ENCODE results near the gene REEP3. TPM values are rescaled to one million over a fixed set of nuclear protein-coding genes. Genes with fewer than 3 reads are reported as not detected.
A peak's percentile ranks its signal among the peaks of the same experiment; 100 is the strongest.
"Not testable (repeated sequence)": the region's sequence is repeated elsewhere in the genome, so short reads cannot be mapped to it uniquely, and the experiment has no call there.

Gene REEP3
- polyA plus RNA-seq, 4 donors: 9.8 to 46.3 (median 21.4) TPM

DNA sequence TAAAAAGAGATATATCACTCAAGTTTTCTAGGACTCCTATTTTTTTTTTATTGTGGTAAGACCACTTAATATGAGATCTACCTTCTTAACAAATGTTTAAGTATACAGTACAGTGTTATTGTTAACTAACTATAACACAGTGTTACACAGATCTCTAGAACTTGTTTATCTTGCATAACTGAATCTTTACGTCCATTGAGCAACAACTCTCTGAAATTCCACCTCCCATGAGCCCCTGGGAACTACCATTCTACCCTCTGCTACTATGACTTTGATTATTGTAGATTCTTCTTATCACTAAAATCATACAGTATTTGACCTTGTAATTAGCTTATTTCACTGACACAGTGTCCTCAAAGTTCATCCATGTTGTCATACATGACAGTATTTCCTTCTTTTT lies 22.5 kb upstream of the REEP3 start:
- Histone ChIP-seq H3K4me1 (ENCODE audit: control insufficient read depth in 3 of 3, insufficient read depth in 2 of 3, low read depth in 1 of 3, low read length in 2 of 3) (no peaks in the 10 kb centered on the region), H3K9me3 (ENCODE audit: control insufficient read depth in 2 of 2, insufficient read depth in 1 of 2, low read depth in 1 of 2, low read length in 1 of 2) (no peaks in the 10 kb centered on the region), H3K27me3 (ENCODE audit: control insufficient read depth in 3 of 3, insufficient read depth in 3 of 3, low read length in 3 of 3) (no peaks in the 10 kb centered on the region), H3K4me3 (ENCODE audit: low read depth in 1 of 3, low read length in 3 of 3) (no peak overlapping the region), H3K27ac (ENCODE audit: low read depth in 1 of 3, low read length in 2 of 3) (no peak overlapping the region), H3K36me3 (ENCODE audit: control insufficient read depth in 3 of 3, insufficient read depth in 2 of 3, low read depth in 1 of 3, low read length in 3 of 3) (peaks cover 0 to 7% (median 1%) of the 10 kb centered on the region in 3 donors)
- DNase-seq (no peak), FAIRE-seq (no peak)
- WGBS, 3 donors: 75 to 82% (median 81%) methylated on average over 1 of the region's 1 CpG

DNA sequence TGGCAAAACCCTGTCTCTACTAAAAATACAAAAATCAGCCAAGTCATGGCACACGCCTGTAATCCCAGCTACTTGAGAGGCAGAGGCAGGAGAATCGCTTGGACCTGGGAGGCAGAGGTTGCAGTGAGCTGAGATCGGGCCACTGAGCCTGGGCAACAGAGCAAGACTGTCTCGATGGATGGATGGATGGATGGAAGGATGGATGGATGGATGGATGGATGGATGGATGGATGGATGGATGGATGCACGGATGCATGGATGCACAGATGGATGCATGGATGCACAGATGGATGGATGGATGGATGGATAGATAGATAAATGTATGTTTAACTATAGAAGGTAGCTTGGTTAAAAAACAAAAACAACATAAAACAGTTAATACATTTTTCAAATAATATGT lies 20.6 kb upstream of the REEP3 start:
- not testable (repeated sequence) for H3K27ac ChIP-seq (ENCODE audit: low read depth in 1 of 3, low read length in 2 of 3); H3K4me3 ChIP-seq (ENCODE audit: low read depth in 1 of 3, low read length in 3 of 3); H3K27me3 ChIP-seq (ENCODE audit: control insufficient read depth in 3 of 3, insufficient read depth in 3 of 3, low read length in 3 of 3); H3K4me1 ChIP-seq (ENCODE audit: control insufficient read depth in 3 of 3, insufficient read depth in 2 of 3, low read depth in 1 of 3, low read length in 2 of 3); DNase-seq; FAIRE-seq; H3K9me3 ChIP-seq (ENCODE audit: control insufficient read depth in 2 of 2, insufficient read depth in 1 of 2, low read depth in 1 of 2, low read length in 1 of 2); H3K36me3 ChIP-seq (ENCODE audit: control insufficient read depth in 3 of 3, insufficient read depth in 2 of 3, low read depth in 1 of 3, low read length in 3 of 3)
- WGBS, 3 donors: 94 to 96% (median 96%) methylated on average over 5 of the region's 5 CpGs

DNA sequence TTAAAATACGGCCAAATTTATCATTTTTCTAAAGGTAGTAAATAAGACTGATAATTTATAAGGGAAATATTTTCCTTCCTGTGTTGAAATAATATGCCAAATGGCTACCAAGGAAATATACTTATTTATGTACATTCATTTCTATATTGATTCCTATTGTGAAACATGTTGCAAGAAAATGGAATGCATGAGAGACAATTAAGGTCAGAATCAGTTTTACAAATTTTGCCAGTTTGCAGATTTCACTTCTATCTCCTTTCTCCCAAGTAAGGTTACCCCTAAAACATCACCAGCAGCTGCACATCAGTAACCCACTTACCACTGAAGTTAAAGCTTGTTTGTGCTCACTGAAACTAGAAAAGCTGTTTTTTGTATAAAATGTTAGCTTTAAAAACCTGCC lies 19.2 kb upstream of the REEP3 start:
- Histone ChIP-seq H3K36me3 (ENCODE audit: control insufficient read depth in 3 of 3, insufficient read depth in 2 of 3, low read depth in 1 of 3, low read length in 3 of 3) (peaks cover 0 to 7% (median 0%) of the 10 kb centered on the region in 3 donors), H3K4me1 (ENCODE audit: control insufficient read depth in 3 of 3, insufficient read depth in 2 of 3, low read depth in 1 of 3, low read length in 2 of 3) (peaks cover 0 to 8% (median 0%) of the 10 kb centered on the region in 3 donors), H3K4me3 (ENCODE audit: low read depth in 1 of 3, low read length in 3 of 3) (no peak overlapping the region), H3K27me3 (ENCODE audit: control insufficient read depth in 3 of 3, insufficient read depth in 3 of 3, low read length in 3 of 3) (no peaks in the 10 kb centered on the region), H3K9me3 (ENCODE audit: control insufficient read depth in 2 of 2, insufficient read depth in 1 of 2, low read depth in 1 of 2, low read length in 1 of 2) (no peaks in the 10 kb centered on the region), H3K27ac (ENCODE audit: low read depth in 1 of 3, low read length in 2 of 3) (no peak overlapping the region)
- DNase-seq (no peak), FAIRE-seq (no peak)
- 87 to 89% (median 88%) methylated on average over 1 of the region's 1 CpG for WGBS, 3 donors

DNA sequence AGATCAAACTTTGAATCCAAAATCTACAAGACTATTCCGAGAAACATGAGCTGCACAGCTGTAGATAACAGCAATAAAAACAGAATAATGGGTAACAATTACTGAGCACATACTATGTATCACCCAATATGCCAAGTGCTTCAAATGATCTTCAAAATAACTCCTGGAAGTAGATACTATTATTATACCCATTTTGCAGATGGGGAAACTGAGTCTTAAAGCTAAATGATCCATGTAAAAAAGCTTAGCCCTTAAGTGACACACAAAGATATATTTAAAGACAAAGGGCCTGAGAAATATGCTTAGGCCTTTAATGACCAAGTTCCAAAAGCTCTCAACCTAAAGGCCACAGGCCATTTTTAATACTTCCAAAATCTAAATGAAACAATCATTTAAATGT lies 18.4 kb upstream of the REEP3 start:
- H3K9me3 ChIP-seq (ENCODE audit: control insufficient read depth in 2 of 2, insufficient read depth in 1 of 2, low read depth in 1 of 2, low read length in 1 of 2): no peaks in the 10 kb centered on the region
- no peak for DNase-seq
- no peaks in the 10 kb centered on the region for H3K27me3 ChIP-seq (ENCODE audit: control insufficient read depth in 3 of 3, insufficient read depth in 3 of 3, low read length in 3 of 3)
- H3K4me1 ChIP-seq (ENCODE audit: control insufficient read depth in 3 of 3, insufficient read depth in 2 of 3, low read depth in 1 of 3, low read length in 2 of 3): peaks cover 0 to 8% (median 0%) of the 10 kb centered on the region in 3 donors
- H3K27ac ChIP-seq (ENCODE audit: low read depth in 1 of 3, low read length in 2 of 3): no peak overlapping the region
- peaks cover 0 to 7% (median 0%) of the 10 kb centered on the region in 3 donors for H3K36me3 ChIP-seq (ENCODE audit: control insufficient read depth in 3 of 3, insufficient read depth in 2 of 3, low read depth in 1 of 3, low read length in 3 of 3)
- no peak overlapping the region for H3K4me3 ChIP-seq (ENCODE audit: low read depth in 1 of 3, low read length in 3 of 3)
- WGBS, 3 donors: 83 to 93% (median 86%) methylated on average over 1 of the region's 1 CpG
- FAIRE-seq: no peak

DNA sequence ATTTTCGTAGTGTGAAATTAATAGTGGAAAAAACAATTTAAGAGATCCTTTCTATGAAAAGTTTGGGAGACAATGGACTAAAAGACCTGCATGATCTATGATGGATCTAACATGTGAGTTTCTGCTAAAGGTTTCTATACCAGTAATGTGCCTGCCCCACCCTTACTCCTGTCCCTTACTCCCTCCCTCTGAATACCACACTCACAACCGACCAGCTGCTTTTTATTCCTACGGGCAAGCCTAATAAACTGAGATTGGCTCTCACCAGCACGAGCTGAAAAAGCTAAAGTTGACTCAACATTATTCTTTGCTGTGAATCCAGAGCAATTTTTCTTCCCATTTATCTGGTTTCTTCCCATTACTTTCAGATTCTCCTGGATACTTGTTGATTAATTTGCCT lies 17.8 kb upstream of the REEP3 start:
- no peak for FAIRE-seq

DNA sequence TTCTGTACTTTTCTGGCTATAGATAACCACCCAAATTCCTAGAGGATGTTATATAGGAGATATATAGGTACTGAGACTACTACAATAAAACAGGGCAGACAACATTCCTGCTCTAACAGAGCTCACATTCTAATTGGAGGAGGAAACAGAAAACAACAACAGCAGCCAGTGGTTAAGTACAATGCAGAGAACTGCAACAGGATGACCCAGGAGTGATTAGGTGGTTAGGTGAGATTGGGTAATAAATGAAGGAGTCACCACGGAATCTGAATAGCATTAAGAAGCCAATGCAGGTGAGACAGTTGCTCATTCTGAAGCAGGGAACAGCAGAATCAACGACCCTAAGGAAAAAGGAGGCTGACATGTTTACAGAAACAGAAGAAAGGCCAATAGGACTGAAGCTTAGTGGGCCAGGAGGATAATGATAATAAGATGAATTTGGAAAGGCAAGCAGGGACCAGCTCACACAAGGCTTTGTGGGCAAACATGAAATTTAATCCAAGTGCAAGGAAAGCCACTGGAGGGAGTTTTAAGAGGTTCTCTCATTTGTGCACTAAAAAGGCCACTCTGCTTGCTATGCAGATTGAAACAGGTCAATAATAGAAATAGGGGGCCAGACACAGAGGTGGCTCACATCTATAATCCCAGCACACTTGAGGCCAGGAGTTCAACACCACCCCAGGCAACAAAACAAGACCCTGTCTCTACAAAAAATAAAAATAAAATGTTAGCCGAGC lies 16.9 kb upstream of the REEP3 start:
- 42 to 67% (median 64%) methylated on average over 3 of the region's 3 CpGs for WGBS, 3 donors
- Histone ChIP-seq H3K27ac (ENCODE audit: low read depth in 1 of 3, low read length in 2 of 3) (no peak overlapping the region), H3K36me3 (ENCODE audit: control insufficient read depth in 3 of 3, insufficient read depth in 2 of 3, low read depth in 1 of 3, low read length in 3 of 3) (peaks cover 0 to 7% (median 0%) of the 10 kb centered on the region in 3 donors), H3K4me1 (ENCODE audit: control insufficient read depth in 3 of 3, insufficient read depth in 2 of 3, low read depth in 1 of 3, low read length in 2 of 3) (peaks cover 0 to 8% (median 0%) of the 10 kb centered on the region in 3 donors), H3K27me3 (ENCODE audit: control insufficient read depth in 3 of 3, insufficient read depth in 3 of 3, low read length in 3 of 3) (no peaks in the 10 kb centered on the region), H3K4me3 (ENCODE audit: low read depth in 1 of 3, low read length in 3 of 3) (no peak overlapping the region), H3K9me3 (ENCODE audit: control insufficient read depth in 2 of 2, insufficient read depth in 1 of 2, low read depth in 1 of 2, low read length in 1 of 2) (no peaks in the 10 kb centered on the region)
- DNase-seq (peak in 1 of 2 donors; percentile 21), FAIRE-seq (no peak)

More for the DNA sequence above, 17.8 kb upstream of the REEP3 start:
- 45 to 58% (median 55%) methylated on average over 4 of the region's 4 CpGs for WGBS, 3 donors
- peak in 1 of 2 donors; percentile 14 for DNase-seq
- peaks cover 0 to 8% (median 0%) of the 10 kb centered on the region in 3 donors for H3K4me1 ChIP-seq (ENCODE audit: control insufficient read depth in 3 of 3, insufficient read depth in 2 of 3, low read depth in 1 of 3, low read length in 2 of 3)
- no peak overlapping the region for H3K4me3 ChIP-seq (ENCODE audit: low read depth in 1 of 3, low read length in 3 of 3)
- no peaks in the 10 kb centered on the region for H3K9me3 ChIP-seq (ENCODE audit: control insufficient read depth in 2 of 2, insufficient read depth in 1 of 2, low read depth in 1 of 2, low read length in 1 of 2)
- H3K36me3 ChIP-seq (ENCODE audit: control insufficient read depth in 3 of 3, insufficient read depth in 2 of 3, low read depth in 1 of 3, low read length in 3 of 3): peaks cover 0 to 7% (median 0%) of the 10 kb centered on the region in 3 donors
- no peak overlapping the region for H3K27ac ChIP-seq (ENCODE audit: low read depth in 1 of 3, low read length in 2 of 3)
- H3K27me3 ChIP-seq (ENCODE audit: control insufficient read depth in 3 of 3, insufficient read depth in 3 of 3, low read length in 3 of 3): no peaks in the 10 kb centered on the region

DNA sequence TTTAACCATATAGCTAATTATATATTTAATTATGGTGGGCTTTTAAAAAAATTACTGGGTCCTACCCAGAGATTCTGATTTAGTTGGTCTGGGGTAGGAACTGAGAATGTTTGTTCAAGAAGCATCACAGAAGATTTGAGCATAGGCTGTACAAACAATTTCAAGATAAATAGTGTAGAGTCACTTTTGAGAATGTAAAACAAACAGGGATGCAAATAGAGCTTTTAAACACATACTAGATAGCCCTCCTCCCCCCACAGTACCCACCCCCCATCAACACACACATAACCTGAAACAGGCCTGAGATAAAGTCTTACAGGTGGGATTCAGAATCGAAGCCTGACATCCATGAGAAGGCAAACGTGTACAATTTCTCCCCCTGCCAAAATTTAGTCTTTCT lies 15.6 kb upstream of the REEP3 start:
- no peak for FAIRE-seq
- Histone ChIP-seq H3K36me3 (ENCODE audit: control insufficient read depth in 3 of 3, insufficient read depth in 2 of 3, low read depth in 1 of 3, low read length in 3 of 3) (no peaks in the 10 kb centered on the region), H3K27ac (ENCODE audit: low read depth in 1 of 3, low read length in 2 of 3) (no peak overlapping the region), H3K9me3 (ENCODE audit: control insufficient read depth in 2 of 2, insufficient read depth in 1 of 2, low read depth in 1 of 2, low read length in 1 of 2) (no peaks in the 10 kb centered on the region), H3K4me1 (ENCODE audit: control insufficient read depth in 3 of 3, insufficient read depth in 2 of 3, low read depth in 1 of 3, low read length in 2 of 3) (peaks cover 0 to 8% (median 0%) of the 10 kb centered on the region in 3 donors), H3K4me3 (ENCODE audit: low read depth in 1 of 3, low read length in 3 of 3) (no peak overlapping the region), H3K27me3 (ENCODE audit: control insufficient read depth in 3 of 3, insufficient read depth in 3 of 3, low read length in 3 of 3) (no peaks in the 10 kb centered on the region)
- DNase-seq: no peak
- 83 to 90% (median 87%) methylated on average over 2 of the region's 2 CpGs for WGBS, 3 donors

DNA sequence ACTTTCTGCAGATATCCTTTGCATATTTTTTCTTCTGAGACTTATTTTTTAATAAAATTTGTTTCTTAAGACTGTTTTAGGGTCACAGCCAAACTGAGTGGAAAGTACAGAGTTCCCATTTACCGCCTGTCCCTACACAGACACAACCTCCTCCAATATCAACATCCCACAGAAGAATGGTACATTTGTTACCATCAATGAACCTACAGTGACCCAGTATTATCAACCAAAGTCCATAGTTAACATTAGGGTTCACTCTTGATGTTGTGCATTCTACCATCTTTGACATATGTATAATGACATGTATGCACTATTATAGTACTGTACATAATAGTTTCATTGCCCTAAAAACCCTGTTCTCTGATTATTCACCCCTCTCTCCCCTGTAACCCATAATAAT lies 14.6 kb upstream of the REEP3 start:
- no peak for DNase-seq
- Histone ChIP-seq H3K9me3 (ENCODE audit: control insufficient read depth in 2 of 2, insufficient read depth in 1 of 2, low read depth in 1 of 2, low read length in 1 of 2) (no peaks in the 10 kb centered on the region), H3K27ac (ENCODE audit: low read depth in 1 of 3, low read length in 2 of 3) (no peak overlapping the region), H3K27me3 (ENCODE audit: control insufficient read depth in 3 of 3, insufficient read depth in 3 of 3, low read length in 3 of 3) (no peaks in the 10 kb centered on the region), H3K36me3 (ENCODE audit: control insufficient read depth in 3 of 3, insufficient read depth in 2 of 3, low read depth in 1 of 3, low read length in 3 of 3) (no peaks in the 10 kb centered on the region), H3K4me1 (ENCODE audit: control insufficient read depth in 3 of 3, insufficient read depth in 2 of 3, low read depth in 1 of 3, low read length in 2 of 3) (peaks cover 0 to 8% (median 0%) of the 10 kb centered on the region in 3 donors), H3K4me3 (ENCODE audit: low read depth in 1 of 3, low read length in 3 of 3) (no peak overlapping the region)
- WGBS, 3 donors: 88 to 92% (median 90%) methylated on average over 1 of the region's 1 CpG
- no peak for FAIRE-seq

Measured in small intestine (tissue), 7 donors.